Activated T-helper 1 cell treated with anti-CD3 and anti-CD28 coated beads, Interleukin-2, amount 50 U/mL, for 16 hours (primary cell): ENCODE results near the gene TOMM70.
"Not testable (repeated sequence)": the region's sequence is repeated elsewhere in the genome, so short reads cannot be mapped to it uniquely, and the experiment has no call there.

Experiments used
- DNase-seq, 2 donors: peaks; one replicate each; pipeline ENCODE4 v3.0.0-alpha.2; 2020; ENCODE audit warnings: low read depth in 1 of 2, low spot score in 1 of 2

TOMM70 gene

GRCh38 chr3:100366424-100366823 is 34.5 kb downstream of the TOMM70 start:
- no peak for DNase-seq

- DNase-seq: no peak
Observed at GRCh38 chr3:100364421-100364820, 36.5 kb downstream of the TOMM70 start.

GRCh38 chr3:100361897-100362296 is 39.0 kb downstream of the TOMM70 start:
- no peak for DNase-seq

- no peak for DNase-seq
Observed at GRCh38 chr3:100360757-100361496, 40.0 kb downstream of the TOMM70 start.

- no peak for DNase-seq
Observed at GRCh38 chr3:100359035-100359434, 41.9 kb downstream of the TOMM70 start.

- DNase-seq: no peak
Observed at GRCh38 chr3:100358413-100358812, 42.5 kb downstream of the TOMM70 start.

- DNase-seq: no peak
Observed at GRCh38 chr3:100354850-100355249, 46.0 kb downstream of the TOMM70 start.

GRCh38 chr3:100352296-100353231 is 48.3 kb downstream of the TOMM70 start:
- no peak for DNase-seq

- not testable (repeated sequence) for DNase-seq
Observed at GRCh38 chr3:100351770-100352169, 49.1 kb downstream of the TOMM70 start.

- DNase-seq: no peak
Observed at GRCh38 chr3:100348727-100349126, 52.2 kb downstream of the TOMM70 start.

GRCh38 chr3:100340527-100340926 is 60.4 kb downstream of the TOMM70 start:
- no peak for DNase-seq

GRCh38 chr3:100339786-100340185 is 61.1 kb downstream of the TOMM70 start:
- DNase-seq: no peak

- DNase-seq: no peak
Observed at GRCh38 chr3:100338911-100339310, 62.0 kb downstream of the TOMM70 start.

- DNase-seq: not testable (repeated sequence)
Observed at GRCh38 chr3:100336229-100336628, 64.7 kb downstream of the TOMM70 start.

GRCh38 chr3:100335434-100335833 is 65.5 kb downstream of the TOMM70 start:
- no peak for DNase-seq

GRCh38 chr3:100334488-100335351 is 66.2 kb downstream of the TOMM70 start, which contains the start of gene NIT2:
Gene NIT2 (plus strand): TSS chr3:100334757. CDS start chr3:100334792, 35 bp downstream.
- peak; percentile 53 to 73 for DNase-seq

- no peak for DNase-seq
Observed at GRCh38 chr3:100333970-100334487, 66.9 kb downstream of the TOMM70 start.

- DNase-seq: no peak
Observed at GRCh38 chr3:100333051-100333450, 67.8 kb downstream of the TOMM70 start.

GRCh38 chr3:100331660-100332059 is 69.2 kb downstream of the TOMM70 start:
- DNase-seq: no peak

- no peak for DNase-seq
Observed at GRCh38 chr3:100330651-100331050, 70.2 kb downstream of the TOMM70 start.
